SK-N-SH (cell line): ENCODE data around the gene FAM120A. TPM values are rescaled to one million over a fixed set of nuclear protein-coding genes. Genes with fewer than 3 reads are reported as not detected.

ENCODE experiments used
- CTCF ChIA-PET: fragments of 300-600, 350-600 bp; formaldehyde crosslinking; extraction: SDS; loops from one replicate; lab custom pipeline; 2021; lab: Yijun Ruan, JAX
- POLR2A ChIA-PET: fragments of 350-600 bp; sonication (Branson Sonifier 250); formaldehyde crosslinking; extraction: SDS; loops from one replicate; lab custom pipeline; 2020; ENCODE audit warnings: antibody characterized with exemption, inconsistent platforms; lab: Yijun Ruan, JAX
- DNase-seq: peaks from one replicate; pipeline ENCODE4 v3.0.0; 2012
- H2AFZ ChIP-seq: fragments of 200-600 bp; sonication (generic); 2 replicates; pipeline ENCODE4 v1.8.1; 2016; ENCODE audit warnings: antibody characterized with exemption, mild to moderate bottlenecking, low read depth
- H3F3A ChIP-seq: fragments of 200-600 bp; sonication (generic); replicated peaks from 2 replicates; pipeline ENCODE3; 2016; ENCODE audit warnings: antibody characterized with exemption, mild to moderate bottlenecking; ENCODE audit not compliant: insufficient read depth
- H3K27ac ChIP-seq, 2 experiments: fragments of 200-500 bp in 1 of 2; fragments of 200-600 bp in 1 of 2; sonication (Bioruptor generic) in 1 of 2; sonication (generic), shearing (Covaris generic) in 1 of 2; 2 replicates each; pipeline versions ENCODE4 v1.5.1 to v1.6.1; 2014 to 2016; ENCODE audit warnings: low read depth in 2 of 2, inconsistent platforms in 1 of 2, low read length in 1 of 2, mild to moderate bottlenecking in 1 of 2, mixed read lengths in 1 of 2
- H3K27me3 ChIP-seq: fragments of 200-600 bp; sonication (generic), shearing (Covaris generic); 2 replicates; pipeline ENCODE4 v1.6.1; 2016; ENCODE audit warnings: mixed run types; ENCODE audit not compliant: insufficient read depth
- H3K36me3 ChIP-seq, 2 experiments: fragments of 200-500 bp in 1 of 2; fragments of 200-600 bp in 1 of 2; sonication (Bioruptor generic) in 1 of 2; sonication (generic) in 1 of 2; replicated peaks in 1 of 2; 2 replicates each; pipeline versions ENCODE3 to v1.5.1; 2014 to 2016; ENCODE audit warnings: low read length in 1 of 2, mild to moderate bottlenecking in 1 of 2; ENCODE audit not compliant: insufficient read depth in 2 of 2, control insufficient read depth in 1 of 2
- H3K4me1 ChIP-seq, 2 experiments: fragments of 200-500 bp in 1 of 2; fragments of 200-600 bp in 1 of 2; sonication (Bioruptor generic) in 1 of 2; sonication (generic), shearing (Covaris generic) in 1 of 2; 2 replicates each; pipeline versions ENCODE4 v1.5.1 to v1.6.1; 2014 to 2016; ENCODE audit warnings: low read depth in 1 of 2, low read length in 1 of 2, mixed run types in 1 of 2; ENCODE audit not compliant: insufficient read depth in 2 of 2, control insufficient read depth in 1 of 2
- H3K4me2 ChIP-seq: fragments of 200-600 bp; sonication (generic), shearing (Covaris generic); 2 replicates; pipeline ENCODE4 v1.6.1; 2017; ENCODE audit warnings: mixed run types
- H3K4me3 ChIP-seq, 2 experiments: fragments of 200-500 bp in 1 of 2; fragments of 200-600 bp in 1 of 2; sonication (Bioruptor generic) in 1 of 2; sonication (generic), shearing (Covaris generic) in 1 of 2; 2 replicates each; pipeline versions ENCODE4 v1.5.1 to v1.8.1; 2014 to 2016; ENCODE audit warnings: low read depth in 2 of 2, inconsistent platforms in 1 of 2, low read length in 1 of 2, mild to moderate bottlenecking in 1 of 2, mixed read lengths in 1 of 2, moderate library complexity in 1 of 2
- H3K79me2 ChIP-seq: fragments of 200-600 bp; sonication (generic); 2 replicates; pipeline ENCODE4 v1.8.1; 2017; ENCODE audit warnings: mild to moderate bottlenecking; ENCODE audit not compliant: insufficient read depth
- H3K9ac ChIP-seq: fragments of 200-600 bp; sonication (generic); 2 replicates; pipeline ENCODE4 v1.6.1; 2017; ENCODE audit warnings: mixed run types
- H3K9me2 ChIP-seq: fragments of 200-600 bp; sonication (generic); 2 replicates; pipeline ENCODE4 v1.6.1; 2017; ENCODE audit warnings: mixed run types
- H3K9me3 ChIP-seq: fragments of 200-600 bp; sonication (generic); 2 replicates; pipeline ENCODE4 v1.6.1; 2017; ENCODE audit warnings: mixed run types, mild to moderate bottlenecking, moderate library complexity
- H4K20me1 ChIP-seq: fragments of 200-600 bp; sonication (generic); 2 replicates; pipeline ENCODE4 v1.6.1; 2017; ENCODE audit warnings: mild to moderate bottlenecking, mixed run types; ENCODE audit not compliant: insufficient read depth
- CHD2 ChIP-seq: fragments of 150-350 bp; IDR thresholded peaks from 2 replicates; pipeline ENCODE4 v1.6.1; 2018; ENCODE audit warnings: low read length; ENCODE audit not compliant: partially characterized antibody
- EP300 ChIP-seq, 2 experiments: IDR thresholded peaks; 2 replicates each; pipeline versions ENCODE4 v1.4.0 to v1.6.1; 2012; ENCODE audit warnings: borderline replicate concordance in 1 of 2, low read depth in 1 of 2, low read length in 1 of 2
- EZH2phosphoT487 ChIP-seq: fragments of 200-600 bp; sonication (generic); IDR thresholded peaks from 2 replicates; pipeline ENCODE4 v1.6.1; 2017; ENCODE audit warnings: low read depth, mixed run types, mild to moderate bottlenecking, antibody characterized with exemption, moderate library complexity, borderline replicate concordance
- FOXM1 ChIP-seq: IDR thresholded peaks from 2 replicates; pipeline ENCODE4 v1.4.0; 2012; ENCODE audit warnings: low read depth, mild to moderate bottlenecking
- GABPA ChIP-seq: IDR thresholded peaks from 2 replicates; pipeline ENCODE4 v1.4.0; 2012; ENCODE audit warnings: low read depth, mild to moderate bottlenecking
- NRF1 ChIP-seq: IDR thresholded peaks from 2 replicates; pipeline ENCODE4 v1.6.1; 2012; ENCODE audit warnings: low read depth, mild to moderate bottlenecking, low read length
- RCOR1 ChIP-seq: fragments of 150-350 bp; IDR thresholded peaks from 2 replicates; pipeline ENCODE4 v1.6.1; 2017; ENCODE audit warnings: antibody characterized with exemption, low read length
- SMC3 ChIP-seq: IDR thresholded peaks from 2 replicates; pipeline ENCODE4 v1.6.1; 2012; ENCODE audit warnings: low read depth, low read length, improper control_type of control experiment
- WGBS: methylation state at CpG from one replicate; pipeline ENCODE4 v1.1.6; 2017; ENCODE audit warnings: low lambda C conversion rate; 5-methylcytosine and 5-hydroxymethylcytosine counted together
- polyA plus RNA-seq, 3 experiments: library from polyadenylated mRNA; depleted of rRNA; stranded (reverse); fragments of >200 nt; gene quantifications; 2 replicates each; pipeline ENCODE4 v1.2.3, GENCODE V29; 2012
- TF ChIP-seq, protein P1 (sequence below): fragments of 150-350 bp; IDR thresholded peaks from 2 replicates; pipeline ENCODE4 v1.6.1; 2017; ENCODE audit warnings: antibody characterized with exemption, low read length, low read depth, borderline replicate concordance
- TF ChIP-seq, protein P2 (sequence below): IDR thresholded peaks from 2 replicates; pipeline ENCODE4 v1.4.0; 2012; ENCODE audit warnings: low read depth
- TF ChIP-seq, protein P3 (sequence below): IDR thresholded peaks from 2 replicates; pipeline ENCODE4; 2012
- TF ChIP-seq, protein P4 (sequence below): IDR thresholded peaks from 2 replicates; pipeline ENCODE4 v1.4.0; 2012; ENCODE audit warnings: low read depth, borderline replicate concordance

FAM120A gene
- polyA plus RNA-seq, 1 of the 3 experiments (the other 2 are of a cell fraction), result 58.6 TPM

- peaks cover 13% of the 10 kb centered on the region for H3K9me3 ChIP-seq
- H3K79me2 ChIP-seq, result peaks cover 22% of the 10 kb centered on the region; the same call in 1 of the 2 replicates
- CTCF ChIA-PET, result interaction anchor here (1.0 to 1.1 kb wide), 2 partner anchors 9 to 15 kb away, joined by 3 to 4 read pairs; no protein-coding TSS in a partner anchor
- H3K9ac ChIP-seq, result no peak overlapping the region
- POLR2A ChIA-PET, result no interaction called here
- peaks cover 0 to 13% of the 10 kb centered on the region in 2 experiments; a peak in 3 of 4 replicates for H3K4me1 ChIP-seq
- TF ChIP-seq, protein P1, sequence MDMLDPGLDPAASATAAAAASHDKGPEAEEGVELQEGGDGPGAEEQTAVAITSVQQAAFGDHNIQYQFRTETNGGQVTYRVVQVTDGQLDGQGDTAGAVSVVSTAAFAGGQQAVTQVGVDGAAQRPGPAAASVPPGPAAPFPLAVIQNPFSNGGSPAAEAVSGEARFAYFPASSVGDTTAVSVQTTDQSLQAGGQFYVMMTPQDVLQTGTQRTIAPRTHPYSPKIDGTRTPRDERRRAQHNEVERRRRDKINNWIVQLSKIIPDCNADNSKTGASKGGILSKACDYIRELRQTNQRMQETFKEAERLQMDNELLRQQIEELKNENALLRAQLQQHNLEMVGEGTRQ, result no peak
- no peak for TF ChIP-seq GABPA
- TF ChIP-seq SMC3, result no peak
- TF ChIP-seq, protein P2, sequence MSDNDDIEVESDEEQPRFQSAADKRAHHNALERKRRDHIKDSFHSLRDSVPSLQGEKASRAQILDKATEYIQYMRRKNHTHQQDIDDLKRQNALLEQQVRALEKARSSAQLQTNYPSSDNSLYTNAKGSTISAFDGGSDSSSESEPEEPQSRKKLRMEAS, result no peak
- no peak for TF ChIP-seq CHD2
- TF ChIP-seq, protein P3, sequence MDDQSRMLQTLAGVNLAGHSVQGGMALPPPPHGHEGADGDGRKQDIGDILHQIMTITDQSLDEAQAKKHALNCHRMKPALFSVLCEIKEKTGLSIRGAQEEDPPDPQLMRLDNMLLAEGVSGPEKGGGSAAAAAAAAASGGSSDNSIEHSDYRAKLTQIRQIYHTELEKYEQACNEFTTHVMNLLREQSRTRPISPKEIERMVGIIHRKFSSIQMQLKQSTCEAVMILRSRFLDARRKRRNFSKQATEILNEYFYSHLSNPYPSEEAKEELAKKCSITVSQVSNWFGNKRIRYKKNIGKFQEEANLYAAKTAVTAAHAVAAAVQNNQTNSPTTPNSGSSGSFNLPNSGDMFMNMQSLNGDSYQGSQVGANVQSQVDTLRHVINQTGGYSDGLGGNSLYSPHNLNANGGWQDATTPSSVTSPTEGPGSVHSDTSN, result no peak
- TF ChIP-seq, protein P4, sequence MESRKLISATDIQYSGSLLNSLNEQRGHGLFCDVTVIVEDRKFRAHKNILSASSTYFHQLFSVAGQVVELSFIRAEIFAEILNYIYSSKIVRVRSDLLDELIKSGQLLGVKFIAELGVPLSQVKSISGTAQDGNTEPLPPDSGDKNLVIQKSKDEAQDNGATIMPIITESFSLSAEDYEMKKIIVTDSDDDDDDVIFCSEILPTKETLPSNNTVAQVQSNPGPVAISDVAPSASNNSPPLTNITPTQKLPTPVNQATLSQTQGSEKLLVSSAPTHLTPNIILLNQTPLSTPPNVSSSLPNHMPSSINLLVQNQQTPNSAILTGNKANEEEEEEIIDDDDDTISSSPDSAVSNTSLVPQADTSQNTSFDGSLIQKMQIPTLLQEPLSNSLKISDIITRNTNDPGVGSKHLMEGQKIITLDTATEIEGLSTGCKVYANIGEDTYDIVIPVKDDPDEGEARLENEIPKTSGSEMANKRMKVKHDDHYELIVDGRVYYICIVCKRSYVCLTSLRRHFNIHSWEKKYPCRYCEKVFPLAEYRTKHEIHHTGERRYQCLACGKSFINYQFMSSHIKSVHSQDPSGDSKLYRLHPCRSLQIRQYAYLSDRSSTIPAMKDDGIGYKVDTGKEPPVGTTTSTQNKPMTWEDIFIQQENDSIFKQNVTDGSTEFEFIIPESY, result no peak
- TF ChIP-seq RCOR1, result no peak
- TF ChIP-seq EP300 (IDR thresholded peaks at IDR 0.05; ENCODE audit: borderline replicate concordance in 1 of 2, low read depth in 1 of 2, low read length in 1 of 2), result no peak
- TF ChIP-seq FOXM1, result no peak
- TF ChIP-seq EZH2phosphoT487, result no peak
- no peak for TF ChIP-seq NRF1
- no peak overlapping the region for H3K4me3 ChIP-seq
- H3K4me2 ChIP-seq, result no peak overlapping the region
- no peaks in the 10 kb centered on the region for H3F3A ChIP-seq
- DNase-seq, result no peak
- H3K27me3 ChIP-seq, result no peaks in the 10 kb centered on the region
- H3K27ac ChIP-seq, result no peak overlapping the region
- 90% methylated on average over 8 of the region's 8 CpGs for WGBS
- no peaks in the 10 kb centered on the region for H4K20me1 ChIP-seq
- no peaks in the 10 kb centered on the region for H3K9me2 ChIP-seq
- H2AFZ ChIP-seq, result no peak overlapping the region
- H3K36me3 ChIP-seq, result peaks cover 0 to 14% of the 10 kb centered on the region in 2 experiments
Measured at GRCh38 chr9:93572636-93573515, 121.4 kb downstream of the FAM120A start.
